IMR-90 (cell line): ENCODE measurements around the gene ABCA7. TPM values are rescaled to one million over a fixed set of nuclear protein-coding genes. Genes with fewer than 3 reads are reported as not detected.

ENCODE experiments used
- ATAC-seq: fragments of 200-7000 bp; cut with Tn5 transposase; 2 replicates; pipeline ENCODE4 v1.9.1; 2020; ENCODE audit warnings: low read depth, mild to moderate bottlenecking, moderate library complexity
- BruUV-seq: library from RNA; stranded (reverse); fragments of 400-500 nt; replicated peaks from 2 replicates; lab custom pipeline; 2021; lab: Mats Ljungman, UMichigan
- CTCF ChIA-PET: fragments of 300-600 bp; formaldehyde crosslinking; extraction: SDS; loops from one replicate; lab custom pipeline; 2021; ENCODE audit warnings: antibody characterized with exemption; lab: Yijun Ruan, JAX
- POLR2A ChIA-PET: fragments of 300-600 bp; sonication (Branson Sonifier 250); formaldehyde crosslinking; loops from one replicate; lab custom pipeline; 2022; ENCODE audit warnings: antibody characterized with exemption; ENCODE audit not compliant: unreplicated experiment; lab: Charles Lee
- DNase-seq: peaks from one replicate; pipeline ENCODE4 v3.0.0; 2013
- H2AFZ ChIP-seq: replicated peaks from 2 replicates; pipeline ENCODE3; 2013; ENCODE audit warnings: low read length, mild to moderate bottlenecking; ENCODE audit not compliant: poor library complexity
- H2AK5ac ChIP-seq: 2 replicates; pipeline ENCODE4 v1.6.1; 2013; ENCODE audit warnings: low read depth, low read length, inconsistent platforms
- H2AK9ac ChIP-seq: replicated peaks from 2 replicates; pipeline ENCODE3; 2013; ENCODE audit warnings: mild to moderate bottlenecking, low read depth, low read length, moderate library complexity; ENCODE audit not compliant: poor library complexity
- H2BK120ac ChIP-seq: 2 replicates; pipeline ENCODE4 v1.6.1; 2013; ENCODE audit warnings: low read depth, low read length, inconsistent platforms
- H2BK15ac ChIP-seq: 3 replicates; pipeline ENCODE4 v1.6.1; 2013; ENCODE audit warnings: low read depth, low read length, inconsistent platforms
- H2BK20ac ChIP-seq: 2 replicates; pipeline ENCODE4 v1.6.1; 2013; ENCODE audit warnings: low read depth, mild to moderate bottlenecking, inconsistent platforms, low read length, moderate library complexity
- H2BK5ac ChIP-seq: 2 replicates; pipeline ENCODE4 v1.6.1; 2013; ENCODE audit warnings: mild to moderate bottlenecking, low read depth, low read length, inconsistent platforms; ENCODE audit not compliant: poor library complexity, severe bottlenecking
- H3K14ac ChIP-seq: replicated peaks from 2 replicates; pipeline ENCODE4 v1.6.1; 2013; ENCODE audit warnings: low read depth, low read length, inconsistent platforms
- H3K18ac ChIP-seq: 2 replicates; pipeline ENCODE4 v1.6.1; 2013; ENCODE audit warnings: low read depth, low read length, control low read depth
- H3K23ac ChIP-seq: 2 replicates; pipeline ENCODE4 v1.6.1; 2013; ENCODE audit warnings: low read depth, low read length, inconsistent platforms
- H3K27ac ChIP-seq: 2 replicates; pipeline ENCODE4 v1.5.1; 2013; ENCODE audit warnings: mild to moderate bottlenecking, control low read depth, low read length; ENCODE audit not compliant: insufficient read depth
- H3K27me3 ChIP-seq: 2 replicates; pipeline ENCODE4 v1.6.1; 2013; ENCODE audit warnings: low read length; ENCODE audit not compliant: control insufficient read depth, insufficient read depth
- H3K36me3 ChIP-seq: 2 replicates; pipeline ENCODE4 v1.6.1; 2013; ENCODE audit warnings: low read length, mixed read lengths; ENCODE audit not compliant: control insufficient read depth, insufficient read depth
- H3K4ac ChIP-seq: 2 replicates; pipeline ENCODE4 v1.6.1; 2013; ENCODE audit warnings: low read depth, low read length, inconsistent platforms
- H3K4me1 ChIP-seq: 2 replicates; pipeline ENCODE4 v1.6.1; 2013; ENCODE audit warnings: low read length, mixed read lengths; ENCODE audit not compliant: control insufficient read depth, insufficient read depth
- H3K4me2 ChIP-seq: 2 replicates; pipeline ENCODE4 v1.6.1; 2013; ENCODE audit warnings: low read depth, mild to moderate bottlenecking, control low read depth, low read length, moderate library complexity
- H3K4me3 ChIP-seq: 2 replicates; pipeline ENCODE4 v1.5.1; 2013; ENCODE audit warnings: low read depth, mild to moderate bottlenecking, control low read depth, low read length, moderate library complexity; ENCODE audit not compliant: insufficient read depth
- H3K56ac ChIP-seq: 2 replicates; pipeline ENCODE4 v1.6.1; 2013; ENCODE audit warnings: low read length, inconsistent platforms; ENCODE audit not compliant: insufficient read depth; ENCODE audit errors: extremely low read depth
- H3K79me1 ChIP-seq, 2 experiments: 2 replicates each; pipeline ENCODE4 v1.6.1; 2013; ENCODE audit warnings: low read length in 2 of 2, inconsistent platforms in 1 of 2, low read depth in 1 of 2
- H3K9ac ChIP-seq: 2 replicates; pipeline ENCODE4 v1.6.1; 2013; ENCODE audit warnings: low read depth, low read length, control low read depth
- H3K9me1 ChIP-seq: 2 replicates; pipeline ENCODE4 v1.6.1; 2013; ENCODE audit warnings: low read length, inconsistent platforms; ENCODE audit not compliant: insufficient read depth
- H3K9me3 ChIP-seq: 2 replicates; pipeline ENCODE4 v1.6.1; 2013; ENCODE audit warnings: low read length; ENCODE audit not compliant: control insufficient read depth, insufficient read depth
- H4K20me1 ChIP-seq: 2 replicates; pipeline ENCODE4 v1.6.1; 2013; ENCODE audit warnings: low read length, inconsistent platforms; ENCODE audit not compliant: insufficient read depth
- H4K5ac ChIP-seq: 2 replicates; pipeline ENCODE4 v1.6.1; 2013; ENCODE audit warnings: mild to moderate bottlenecking, low read depth, low read length, control low read depth
- H4K8ac ChIP-seq, 2 experiments: 2 replicates each; pipeline ENCODE4 v1.6.1; 2013; ENCODE audit warnings: low read depth in 2 of 2, low read length in 2 of 2, control low read depth in 1 of 2, inconsistent platforms in 1 of 2
- H4K91ac ChIP-seq: 2 replicates; pipeline ENCODE4 v1.6.1; 2013; ENCODE audit warnings: low read depth, low read length, inconsistent platforms; ENCODE audit not compliant: insufficient read depth
- BHLHE40 ChIP-seq: fragments of 150-350 bp; IDR thresholded peaks from 2 replicates; pipeline ENCODE4 v1.6.1; 2016; ENCODE audit warnings: mild to moderate bottlenecking, low read depth, low read length
- CEBPB ChIP-seq: IDR thresholded peaks from 2 replicates; pipeline ENCODE4 v1.6.1; 2012; ENCODE audit warnings: low read depth, low read length, improper control_type of control experiment
- CHD1 ChIP-seq: IDR thresholded peaks from 2 replicates; pipeline ENCODE4 v1.6.1; 2012; ENCODE audit warnings: low read depth, low read length, improper control_type of control experiment
- FOS ChIP-seq: fragments of 150-350 bp; IDR thresholded peaks from 2 replicates; pipeline ENCODE4 v1.6.1; 2016; ENCODE audit warnings: low read depth, low read length
- MAFK ChIP-seq: IDR thresholded peaks from 2 replicates; pipeline ENCODE4 v1.6.1; 2012; ENCODE audit warnings: low read depth, low read length, improper control_type of control experiment
- MAZ ChIP-seq: IDR thresholded peaks from 2 replicates; pipeline ENCODE4 v1.6.1; 2012; ENCODE audit warnings: low read depth, mild to moderate bottlenecking, low read length, improper control_type of control experiment, moderate library complexity, borderline replicate concordance
- MXI1 ChIP-seq: IDR thresholded peaks from 2 replicates; pipeline ENCODE4 v1.6.1; 2012; ENCODE audit warnings: low read depth, mild to moderate bottlenecking, low read length, moderate library complexity, borderline replicate concordance
- NFE2L2 ChIP-seq: fragments of 150-350 bp; IDR thresholded peaks from 2 replicates; pipeline ENCODE4 v1.6.1; 2016; ENCODE audit warnings: low read depth, mild to moderate bottlenecking, low read length
- POLR2A ChIP-seq: IDR thresholded peaks from 2 replicates; pipeline ENCODE4 v1.6.1; 2012; ENCODE audit warnings: mild to moderate bottlenecking, low read depth, low read length
- RAD21 ChIP-seq: IDR thresholded peaks from 2 replicates; pipeline ENCODE4 v1.6.1; 2012; ENCODE audit warnings: low read length, improper control_type of control experiment
- RCOR1 ChIP-seq: IDR thresholded peaks from 2 replicates; pipeline ENCODE4 v1.6.1; 2012; ENCODE audit warnings: mild to moderate bottlenecking, low read length, improper control_type of control experiment; ENCODE audit not compliant: insufficient replicate concordance
- RFX5 ChIP-seq: IDR thresholded peaks from 2 replicates; pipeline ENCODE4 v1.8.0; 2012; ENCODE audit warnings: low read depth, mild to moderate bottlenecking, low read length, moderate library complexity
- SMC3 ChIP-seq: fragments of 150-350 bp; IDR thresholded peaks from 2 replicates; pipeline ENCODE4 v1.6.1; 2016; ENCODE audit warnings: low read depth, mild to moderate bottlenecking, antibody characterized with exemption, low read length, moderate library complexity
- WGBS, 2 experiments: methylation state at CpG; one replicate each; pipeline versions ENCODE4 v1.1.5 to v1.1.7; 2013; ENCODE audit warnings: missing lambda C conversion rate in 2 of 2; ENCODE audit not compliant: insufficient read length in 1 of 2; ENCODE audit errors: extremely low coverage in 2 of 2; 5-methylcytosine and 5-hydroxymethylcytosine counted together
- dilution Hi-C: fragments of 300-500 bp; cut with HindIII; formaldehyde crosslinking; loops from one replicate; pipeline ENCODE4 v1.14.3; 2018; ENCODE audit warnings: low sequenced_read_pairs; ENCODE audit not compliant: unreplicated experiment
- in situ Hi-C: fragments of 300-500 bp; cut with MboI; formaldehyde crosslinking; loops from 3 replicates; pipeline ENCODE4 v1.14.3; 2019; ENCODE audit warnings: low sequenced_read_pairs, inconsistent platforms, mixed read lengths
- intact Hi-C: fragments of 100-400 bp; cut with micrococcal nuclease; formaldehyde crosslinking; loops from 2 replicates; pipeline ENCODE4 v1.10.0; 2022
- polyA plus RNA-seq, 3 experiments: library from polyadenylated mRNA; depleted of rRNA; stranded (reverse); fragments of >200 nt; gene quantifications; 2 replicates each; pipeline ENCODE4 v1.2.3, GENCODE V29; 2012; ENCODE audit warnings: low replicate concordance in 1 of 3
- total RNA-seq: library from RNA; depleted of rRNA; stranded (reverse); fragments of >200 nt; gene quantifications from 2 replicates; pipeline ENCODE4 v1.2.3, GENCODE V29; 2012
- TF ChIP-seq, protein P1 (sequence below): conservative IDR thresholded peaks from 2 replicates; pipeline ENCODE4 v1.5.1; 2012; ENCODE audit warnings: mild to moderate bottlenecking, low read depth, low read length, improper control_type of control experiment
- TF ChIP-seq, protein P2 (sequence below): fragments of 150-350 bp; IDR thresholded peaks from 2 replicates; pipeline ENCODE4 v1.6.1; 2016; ENCODE audit warnings: low read depth, mild to moderate bottlenecking, low read length, moderate library complexity, borderline replicate concordance
- TF ChIP-seq, protein P3 (sequence below): fragments of 150-350 bp; IDR thresholded peaks from 2 replicates; pipeline ENCODE4 v1.6.1; 2017; ENCODE audit warnings: mild to moderate bottlenecking, antibody characterized with exemption, low read length, low read depth

ABCA7 gene
- total and polyA plus RNA-seq, 2 of the 4 experiments (the other 2 are of a cell fraction) = 0.36 to 3.3 TPM

DNA sequence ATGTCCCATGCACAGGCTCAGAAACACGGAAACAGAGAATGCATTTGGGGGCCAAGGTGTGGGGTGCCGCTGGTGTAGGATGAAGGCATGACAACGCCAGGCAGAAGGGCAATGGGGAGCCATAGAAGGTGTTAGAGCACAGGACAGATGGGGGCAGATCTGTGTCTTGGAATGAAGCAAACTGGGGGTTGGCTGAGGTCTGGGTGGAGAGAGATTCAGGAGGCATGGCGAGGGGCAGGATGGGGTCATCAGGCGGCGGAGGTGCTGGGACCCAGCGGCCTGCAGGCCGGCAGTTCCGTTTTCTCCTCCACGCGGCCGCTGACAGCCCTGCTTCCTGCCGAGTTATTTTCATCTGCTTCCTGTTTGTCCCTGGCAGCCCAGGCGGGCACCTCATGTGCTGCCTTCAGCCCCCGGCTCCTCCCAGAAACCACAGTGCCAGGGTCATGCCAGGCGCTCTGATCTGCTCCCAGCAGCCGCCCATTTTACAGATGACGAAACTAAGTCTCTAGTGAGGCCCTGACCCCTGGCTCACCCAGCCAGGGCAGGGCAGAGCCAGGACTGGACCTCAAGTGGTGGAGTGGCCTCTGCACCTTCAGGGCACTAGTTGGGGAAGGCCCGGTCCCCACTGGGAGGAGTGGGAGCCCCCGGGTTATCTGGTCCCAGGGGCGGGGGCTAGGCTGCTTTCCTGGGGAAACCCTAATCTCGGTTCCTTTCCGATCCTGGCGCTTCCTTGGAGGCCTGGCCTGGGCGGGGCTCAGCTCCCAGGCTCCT lies 29.3 kb downstream of the ABCA7 start:
- no peak overlapping the region for H3K56ac ChIP-seq
- no peak overlapping the region for H3K4me2 ChIP-seq
- no peak overlapping the region for H2BK5ac ChIP-seq
- no peak for DNase-seq
- H2BK20ac ChIP-seq = no peak overlapping the region
- no peak overlapping the region for H3K4me3 ChIP-seq
- CTCF ChIA-PET = no interaction called here
- H4K5ac ChIP-seq = no peak overlapping the region
- 59% methylated on average over 10 of the region's 25 CpGs; no CpG with 5 or more reads in 1 of the 2 experiments for WGBS, 2 experiments
- H4K91ac ChIP-seq = no peak overlapping the region
- no peak overlapping the region for H2BK15ac ChIP-seq
- H2AK9ac ChIP-seq = no peak overlapping the region
- H3K79me1 ChIP-seq = no peaks in the 10 kb centered on the region
- H3K14ac ChIP-seq = no peak overlapping the region
- H3K4ac ChIP-seq = no peak overlapping the region
- no peak for TF ChIP-seq MXI1
- no peak for TF ChIP-seq RCOR1
- no peak for TF ChIP-seq FOS
- TF ChIP-seq CEBPB = no peak
- TF ChIP-seq, protein P1, sequence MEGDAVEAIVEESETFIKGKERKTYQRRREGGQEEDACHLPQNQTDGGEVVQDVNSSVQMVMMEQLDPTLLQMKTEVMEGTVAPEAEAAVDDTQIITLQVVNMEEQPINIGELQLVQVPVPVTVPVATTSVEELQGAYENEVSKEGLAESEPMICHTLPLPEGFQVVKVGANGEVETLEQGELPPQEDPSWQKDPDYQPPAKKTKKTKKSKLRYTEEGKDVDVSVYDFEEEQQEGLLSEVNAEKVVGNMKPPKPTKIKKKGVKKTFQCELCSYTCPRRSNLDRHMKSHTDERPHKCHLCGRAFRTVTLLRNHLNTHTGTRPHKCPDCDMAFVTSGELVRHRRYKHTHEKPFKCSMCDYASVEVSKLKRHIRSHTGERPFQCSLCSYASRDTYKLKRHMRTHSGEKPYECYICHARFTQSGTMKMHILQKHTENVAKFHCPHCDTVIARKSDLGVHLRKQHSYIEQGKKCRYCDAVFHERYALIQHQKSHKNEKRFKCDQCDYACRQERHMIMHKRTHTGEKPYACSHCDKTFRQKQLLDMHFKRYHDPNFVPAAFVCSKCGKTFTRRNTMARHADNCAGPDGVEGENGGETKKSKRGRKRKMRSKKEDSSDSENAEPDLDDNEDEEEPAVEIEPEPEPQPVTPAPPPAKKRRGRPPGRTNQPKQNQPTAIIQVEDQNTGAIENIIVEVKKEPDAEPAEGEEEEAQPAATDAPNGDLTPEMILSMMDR = no peak
- TF ChIP-seq MAFK = no peak
- TF ChIP-seq CHD1 = no peak
- TF ChIP-seq SMC3 = no peak
- no peak for TF ChIP-seq NFE2L2
- no peak for TF ChIP-seq MAZ
- TF ChIP-seq BHLHE40 = no peak
- TF ChIP-seq, protein P2, sequence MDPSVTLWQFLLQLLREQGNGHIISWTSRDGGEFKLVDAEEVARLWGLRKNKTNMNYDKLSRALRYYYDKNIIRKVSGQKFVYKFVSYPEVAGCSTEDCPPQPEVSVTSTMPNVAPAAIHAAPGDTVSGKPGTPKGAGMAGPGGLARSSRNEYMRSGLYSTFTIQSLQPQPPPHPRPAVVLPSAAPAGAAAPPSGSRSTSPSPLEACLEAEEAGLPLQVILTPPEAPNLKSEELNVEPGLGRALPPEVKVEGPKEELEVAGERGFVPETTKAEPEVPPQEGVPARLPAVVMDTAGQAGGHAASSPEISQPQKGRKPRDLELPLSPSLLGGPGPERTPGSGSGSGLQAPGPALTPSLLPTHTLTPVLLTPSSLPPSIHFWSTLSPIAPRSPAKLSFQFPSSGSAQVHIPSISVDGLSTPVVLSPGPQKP = no peak
- TF ChIP-seq POLR2A = no peak
- TF ChIP-seq RFX5 = no peak
- TF ChIP-seq, protein P3, sequence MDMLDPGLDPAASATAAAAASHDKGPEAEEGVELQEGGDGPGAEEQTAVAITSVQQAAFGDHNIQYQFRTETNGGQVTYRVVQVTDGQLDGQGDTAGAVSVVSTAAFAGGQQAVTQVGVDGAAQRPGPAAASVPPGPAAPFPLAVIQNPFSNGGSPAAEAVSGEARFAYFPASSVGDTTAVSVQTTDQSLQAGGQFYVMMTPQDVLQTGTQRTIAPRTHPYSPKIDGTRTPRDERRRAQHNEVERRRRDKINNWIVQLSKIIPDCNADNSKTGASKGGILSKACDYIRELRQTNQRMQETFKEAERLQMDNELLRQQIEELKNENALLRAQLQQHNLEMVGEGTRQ = no peak
- no peak for TF ChIP-seq RAD21
- in situ Hi-C loops (no loop called here), dilution Hi-C loops (no loop called here), intact Hi-C loops (no loop called here)
- H2AFZ ChIP-seq = no peak overlapping the region
- no peak overlapping the region for H4K8ac ChIP-seq
- H3K18ac ChIP-seq = no peak overlapping the region
- no peak overlapping the region for H2AK5ac ChIP-seq
- H3K23ac ChIP-seq = no peak overlapping the region
- POLR2A ChIA-PET = no interaction called here
- peaks cover 3% of the 10 kb centered on the region; the same call in 1 of the 2 replicates for H3K4me1 ChIP-seq
- H3K9me1 ChIP-seq = no peaks in the 10 kb centered on the region
- H2BK120ac ChIP-seq = no peak overlapping the region
- H3K9me3 ChIP-seq = no peaks in the 10 kb centered on the region
- no peaks in the 10 kb centered on the region for H3K36me3 ChIP-seq
- peaks cover 6% of the 10 kb centered on the region; the same call in 1 of the 2 replicates for H4K20me1 ChIP-seq
- BruUV-seq = no TSS peak
- no peak overlapping the region for H3K27ac ChIP-seq
- no peak overlapping the region for H3K9ac ChIP-seq
- peaks cover 45% of the 10 kb centered on the region for H3K27me3 ChIP-seq
- ATAC-seq = no peak
